ENCODE results near the gene MGME1. TPM values are rescaled to one million over a fixed set of nuclear protein-coding genes. Genes with fewer than 3 reads are reported as not detected.

MGME1 gene
- total and polyA plus RNA-seq, 2 of the 13 experiments (the other 11 are each of a cell fraction or from before 2014, with no cell fraction given): 36.7 to 66.6 TPM

DNA sequence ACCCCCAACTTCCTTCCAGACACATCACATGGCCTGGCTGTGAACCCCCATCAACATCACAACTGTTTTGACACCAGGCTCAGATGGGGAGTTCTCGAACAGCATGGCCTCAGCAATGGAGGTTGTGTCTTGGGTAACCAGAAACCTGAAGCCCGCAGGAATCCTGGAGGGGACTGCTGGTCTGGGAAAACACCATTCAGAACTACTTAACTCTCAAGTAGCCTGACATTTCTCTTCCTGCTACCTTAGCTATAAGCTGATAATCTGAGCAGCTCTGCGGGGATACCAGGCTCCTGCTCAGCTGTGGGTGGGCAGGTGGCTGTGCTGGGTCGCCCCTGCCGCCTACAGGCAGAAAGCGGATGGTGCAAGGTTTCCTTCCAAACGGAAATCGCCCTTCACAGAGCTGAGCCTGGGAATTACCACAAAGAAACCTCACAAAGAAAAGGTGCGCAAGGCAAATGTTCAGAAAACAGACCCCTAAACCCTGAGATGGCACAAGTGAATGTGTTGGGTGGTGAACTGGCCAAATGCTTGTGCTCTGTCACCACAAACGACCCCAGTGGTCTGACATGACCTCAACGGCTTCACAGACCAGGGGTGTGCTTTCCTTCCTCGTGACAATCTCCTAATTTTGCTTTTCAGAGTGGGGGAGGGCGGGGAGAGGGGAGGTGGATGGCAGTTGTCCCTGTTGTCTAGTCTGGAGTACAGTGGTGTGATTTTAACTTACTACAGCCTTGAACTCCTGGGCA is 29.8 kb upstream of the MGME1 start (continued):
- TF ChIP-seq, protein P1, sequence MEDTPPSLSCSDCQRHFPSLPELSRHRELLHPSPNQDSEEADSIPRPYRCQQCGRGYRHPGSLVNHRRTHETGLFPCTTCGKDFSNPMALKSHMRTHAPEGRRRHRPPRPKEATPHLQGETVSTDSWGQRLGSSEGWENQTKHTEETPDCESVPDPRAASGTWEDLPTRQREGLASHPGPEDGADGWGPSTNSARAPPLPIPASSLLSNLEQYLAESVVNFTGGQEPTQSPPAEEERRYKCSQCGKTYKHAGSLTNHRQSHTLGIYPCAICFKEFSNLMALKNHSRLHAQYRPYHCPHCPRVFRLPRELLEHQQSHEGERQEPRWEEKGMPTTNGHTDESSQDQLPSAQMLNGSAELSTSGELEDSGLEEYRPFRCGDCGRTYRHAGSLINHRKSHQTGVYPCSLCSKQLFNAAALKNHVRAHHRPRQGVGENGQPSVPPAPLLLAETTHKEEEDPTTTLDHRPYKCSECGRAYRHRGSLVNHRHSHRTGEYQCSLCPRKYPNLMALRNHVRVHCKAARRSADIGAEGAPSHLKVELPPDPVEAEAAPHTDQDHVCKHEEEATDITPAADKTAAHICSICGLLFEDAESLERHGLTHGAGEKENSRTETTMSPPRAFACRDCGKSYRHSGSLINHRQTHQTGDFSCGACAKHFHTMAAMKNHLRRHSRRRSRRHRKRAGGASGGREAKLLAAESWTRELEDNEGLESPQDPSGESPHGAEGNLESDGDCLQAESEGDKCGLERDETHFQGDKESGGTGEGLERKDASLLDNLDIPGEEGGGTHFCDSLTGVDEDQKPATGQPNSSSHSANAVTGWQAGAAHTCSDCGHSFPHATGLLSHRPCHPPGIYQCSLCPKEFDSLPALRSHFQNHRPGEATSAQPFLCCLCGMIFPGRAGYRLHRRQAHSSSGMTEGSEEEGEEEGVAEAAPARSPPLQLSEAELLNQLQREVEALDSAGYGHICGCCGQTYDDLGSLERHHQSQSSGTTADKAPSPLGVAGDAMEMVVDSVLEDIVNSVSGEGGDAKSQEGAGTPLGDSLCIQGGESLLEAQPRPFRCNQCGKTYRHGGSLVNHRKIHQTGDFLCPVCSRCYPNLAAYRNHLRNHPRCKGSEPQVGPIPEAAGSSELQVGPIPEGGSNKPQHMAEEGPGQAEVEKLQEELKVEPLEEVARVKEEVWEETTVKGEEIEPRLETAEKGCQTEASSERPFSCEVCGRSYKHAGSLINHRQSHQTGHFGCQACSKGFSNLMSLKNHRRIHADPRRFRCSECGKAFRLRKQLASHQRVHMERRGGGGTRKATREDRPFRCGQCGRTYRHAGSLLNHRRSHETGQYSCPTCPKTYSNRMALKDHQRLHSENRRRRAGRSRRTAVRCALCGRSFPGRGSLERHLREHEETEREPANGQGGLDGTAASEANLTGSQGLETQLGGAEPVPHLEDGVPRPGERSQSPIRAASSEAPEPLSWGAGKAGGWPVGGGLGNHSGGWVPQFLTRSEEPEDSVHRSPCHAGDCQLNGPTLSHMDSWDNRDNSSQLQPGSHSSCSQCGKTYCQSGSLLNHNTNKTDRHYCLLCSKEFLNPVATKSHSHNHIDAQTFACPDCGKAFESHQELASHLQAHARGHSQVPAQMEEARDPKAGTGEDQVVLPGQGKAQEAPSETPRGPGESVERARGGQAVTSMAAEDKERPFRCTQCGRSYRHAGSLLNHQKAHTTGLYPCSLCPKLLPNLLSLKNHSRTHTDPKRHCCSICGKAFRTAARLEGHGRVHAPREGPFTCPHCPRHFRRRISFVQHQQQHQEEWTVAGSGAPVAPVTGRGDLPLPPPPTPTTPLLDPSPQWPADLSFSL (CRISPR knock-in tag; IDR thresholded peaks at IDR 0.05): peak; percentile 42; the same call in 1 of the 2 replicates
- TF ChIP-seq KDM4B (CRISPR knock-in tag; IDR thresholded peaks at IDR 0.05): 0 out of 2 replicates have a peak, but pooled peaks have one; percentile 49
- no peak for TF ChIP-seq ZMYM2 (CRISPR knock-in tag; IDR thresholded peaks at IDR 0.05)
- peak; percentile 75; the same call in 1 of the 2 replicates for TF ChIP-seq ATF7-NPFF (CRISPR knock-in tag; IDR thresholded peaks at IDR 0.05; ENCODE audit: low read depth)
- peak; percentile 77; the same call in 1 of the 2 replicates for TF ChIP-seq ZNF788 (CRISPR knock-in tag; IDR thresholded peaks at IDR 0.05; ENCODE audit: borderline replicate concordance)
- peak; percentile 89 for TF ChIP-seq KDM3A (CRISPR knock-in tag; IDR thresholded peaks at IDR 0.05; ENCODE audit: low read depth)
- TF ChIP-seq KDM5B (CRISPR knock-in tag; IDR thresholded peaks at IDR 0.05; ENCODE audit: borderline replicate concordance): peak; percentile 76; the same call in 1 of the 2 replicates
- no peak for TF ChIP-seq HOXA5 (CRISPR knock-in tag; IDR thresholded peaks at IDR 0.05)
- TF ChIP-seq ETV5 (CRISPR knock-in tag; IDR thresholded peaks at IDR 0.05; ENCODE audit: borderline replicate concordance): peak; percentile 56; the same call in 1 of the 2 replicates
- no peak for TF ChIP-seq HNRNPUL1 (IDR thresholded peaks at IDR 0.05; ENCODE audit: low read depth, low read length)
- TF ChIP-seq, protein P2, sequence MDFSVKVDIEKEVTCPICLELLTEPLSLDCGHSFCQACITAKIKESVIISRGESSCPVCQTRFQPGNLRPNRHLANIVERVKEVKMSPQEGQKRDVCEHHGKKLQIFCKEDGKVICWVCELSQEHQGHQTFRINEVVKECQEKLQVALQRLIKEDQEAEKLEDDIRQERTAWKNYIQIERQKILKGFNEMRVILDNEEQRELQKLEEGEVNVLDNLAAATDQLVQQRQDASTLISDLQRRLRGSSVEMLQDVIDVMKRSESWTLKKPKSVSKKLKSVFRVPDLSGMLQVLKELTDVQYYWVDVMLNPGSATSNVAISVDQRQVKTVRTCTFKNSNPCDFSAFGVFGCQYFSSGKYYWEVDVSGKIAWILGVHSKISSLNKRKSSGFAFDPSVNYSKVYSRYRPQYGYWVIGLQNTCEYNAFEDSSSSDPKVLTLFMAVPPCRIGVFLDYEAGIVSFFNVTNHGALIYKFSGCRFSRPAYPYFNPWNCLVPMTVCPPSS (IDR thresholded peaks at IDR 0.05): no peak
- TF ChIP-seq, protein P3, sequence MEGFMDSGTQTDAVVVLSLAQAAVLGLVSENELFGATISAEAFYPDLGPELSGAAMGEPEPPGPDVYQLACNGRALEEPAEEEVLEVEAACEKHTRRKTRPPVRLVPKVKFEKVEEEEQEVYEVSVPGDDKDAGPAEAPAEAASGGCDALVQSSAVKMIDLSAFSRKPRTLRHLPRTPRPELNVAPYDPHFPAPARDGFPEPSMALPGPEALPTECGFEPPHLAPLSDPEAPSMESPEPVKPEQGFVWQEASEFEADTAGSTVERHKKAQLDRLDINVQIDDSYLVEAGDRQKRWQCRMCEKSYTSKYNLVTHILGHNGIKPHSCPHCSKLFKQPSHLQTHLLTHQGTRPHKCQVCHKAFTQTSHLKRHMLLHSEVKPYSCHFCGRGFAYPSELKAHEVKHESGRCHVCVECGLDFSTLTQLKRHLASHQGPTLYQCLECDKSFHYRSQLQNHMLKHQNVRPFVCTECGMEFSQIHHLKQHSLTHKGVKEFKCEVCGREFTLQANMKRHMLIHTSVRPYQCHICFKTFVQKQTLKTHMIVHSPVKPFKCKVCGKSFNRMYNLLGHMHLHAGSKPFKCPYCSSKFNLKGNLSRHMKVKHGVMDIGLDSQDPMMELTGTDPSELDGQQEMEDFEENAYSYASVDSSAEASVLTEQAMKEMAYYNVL (CRISPR knock-in tag; IDR thresholded peaks at IDR 0.05; ENCODE audit: borderline replicate concordance): peak; percentile 71; the same call in 1 of the 2 replicates
- TF ChIP-seq ZNF124 (CRISPR knock-in tag; IDR thresholded peaks at IDR 0.05): peak; percentile 60; the same call in 1 of the 2 replicates
- TF ChIP-seq, protein P4, sequence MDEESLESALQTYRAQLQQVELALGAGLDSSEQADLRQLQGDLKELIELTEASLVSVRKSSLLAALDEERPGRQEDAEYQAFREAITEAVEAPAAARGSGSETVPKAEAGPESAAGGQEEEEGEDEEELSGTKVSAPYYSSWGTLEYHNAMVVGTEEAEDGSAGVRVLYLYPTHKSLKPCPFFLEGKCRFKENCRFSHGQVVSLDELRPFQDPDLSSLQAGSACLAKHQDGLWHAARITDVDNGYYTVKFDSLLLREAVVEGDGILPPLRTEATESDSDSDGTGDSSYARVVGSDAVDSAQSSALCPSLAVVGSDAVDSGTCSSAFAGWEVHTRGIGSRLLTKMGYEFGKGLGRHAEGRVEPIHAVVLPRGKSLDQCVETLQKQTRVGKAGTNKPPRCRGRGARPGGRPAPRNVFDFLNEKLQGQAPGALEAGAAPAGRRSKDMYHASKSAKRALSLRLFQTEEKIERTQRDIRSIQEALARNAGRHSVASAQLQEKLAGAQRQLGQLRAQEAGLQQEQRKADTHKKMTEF (CRISPR knock-in tag; IDR thresholded peaks at IDR 0.05): peak; percentile 54
- TF ChIP-seq, protein P5, sequence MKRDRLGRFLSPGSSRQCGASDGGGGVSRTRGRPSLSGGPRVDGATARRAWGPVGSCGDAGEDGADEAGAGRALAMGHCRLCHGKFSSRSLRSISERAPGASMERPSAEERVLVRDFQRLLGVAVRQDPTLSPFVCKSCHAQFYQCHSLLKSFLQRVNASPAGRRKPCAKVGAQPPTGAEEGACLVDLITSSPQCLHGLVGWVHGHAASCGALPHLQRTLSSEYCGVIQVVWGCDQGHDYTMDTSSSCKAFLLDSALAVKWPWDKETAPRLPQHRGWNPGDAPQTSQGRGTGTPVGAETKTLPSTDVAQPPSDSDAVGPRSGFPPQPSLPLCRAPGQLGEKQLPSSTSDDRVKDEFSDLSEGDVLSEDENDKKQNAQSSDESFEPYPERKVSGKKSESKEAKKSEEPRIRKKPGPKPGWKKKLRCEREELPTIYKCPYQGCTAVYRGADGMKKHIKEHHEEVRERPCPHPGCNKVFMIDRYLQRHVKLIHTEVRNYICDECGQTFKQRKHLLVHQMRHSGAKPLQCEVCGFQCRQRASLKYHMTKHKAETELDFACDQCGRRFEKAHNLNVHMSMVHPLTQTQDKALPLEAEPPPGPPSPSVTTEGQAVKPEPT (CRISPR knock-in tag; IDR thresholded peaks at IDR 0.05; ENCODE audit: low read depth): 0 out of 2 replicates have a peak, but pooled peaks have one; percentile 25

Data from HepG2 (cell line).